Measurements from ENCODE around the gene ARFGAP3.

ARFGAP3 gene

GRCh38 chr22:42801252-42802080, 55.6 kb downstream of the ARFGAP3 start:
- DNase-seq: no peak
- Histone ChIP-seq H3K9me3 (ENCODE audit: insufficient read depth, low read length, severe bottlenecking) (no peaks in the 10 kb centered on the region), H2AFZ (ENCODE audit: low read depth, low read length) (no peak overlapping the region), H3K27ac (ENCODE audit: low read length) (no peak overlapping the region), H3K79me2 (ENCODE audit: insufficient read depth, low read length) (no peaks in the 10 kb centered on the region), H3K4me3 (ENCODE audit: low read depth in 1 of 2, low read length in 2 of 2) (no peak overlapping the region), H3K9ac (ENCODE audit: low read depth, low read length) (no peak overlapping the region), H3K4me1 (ENCODE audit: insufficient read depth, low read length) (no peaks in the 10 kb centered on the region), H3K27me3 (ENCODE audit: insufficient read depth, low read length, poor library complexity) (no peaks in the 10 kb centered on the region), H3K4me2 (ENCODE audit: insufficient read depth, low read length) (no peak overlapping the region), H3K36me3 (ENCODE audit: insufficient read depth, low read length) (peaks cover 79% of the 10 kb centered on the region), H4K20me1 (ENCODE audit: insufficient read depth, low read length) (peaks cover 13% of the 10 kb centered on the region)
- ATAC-seq (ENCODE audit: insufficient read depth, low read depth): no peak
- TF ChIP-seq CTCF (IDR thresholded peaks at IDR 0.05; ENCODE audit: borderline replicate concordance, extremely low read depth, low read length, poor library complexity, severe bottlenecking) (no peak), EZH2 (IDR thresholded peaks at IDR 0.05; ENCODE audit: borderline replicate concordance, low read depth, low read length, severe bottlenecking) (no peak)

GRCh38 chr22:42800451-42801251, 56.4 kb downstream of the ARFGAP3 start:
- Histone ChIP-seq H3K79me2 (ENCODE audit: insufficient read depth, low read length) (no peaks in the 10 kb centered on the region), H3K27ac (ENCODE audit: low read length) (no peak overlapping the region), H3K4me1 (ENCODE audit: insufficient read depth, low read length) (no peaks in the 10 kb centered on the region), H3K9ac (ENCODE audit: low read depth, low read length) (no peak overlapping the region), H3K9me3 (ENCODE audit: insufficient read depth, low read length, severe bottlenecking) (no peaks in the 10 kb centered on the region), H3K4me3 (ENCODE audit: low read depth in 1 of 2, low read length in 2 of 2) (no peak overlapping the region), H2AFZ (ENCODE audit: low read depth, low read length) (no peak overlapping the region), H3K36me3 (ENCODE audit: insufficient read depth, low read length) (peaks cover 71% of the 10 kb centered on the region), H3K4me2 (ENCODE audit: insufficient read depth, low read length) (no peak overlapping the region), H3K27me3 (ENCODE audit: insufficient read depth, low read length, poor library complexity) (no peaks in the 10 kb centered on the region), H4K20me1 (ENCODE audit: insufficient read depth, low read length) (peaks cover 13% of the 10 kb centered on the region)
- DNase-seq (no peak), ATAC-seq (ENCODE audit: insufficient read depth, low read depth) (no peak)
- TF ChIP-seq CTCF (IDR thresholded peaks at IDR 0.05; ENCODE audit: borderline replicate concordance, extremely low read depth, low read length, poor library complexity, severe bottlenecking): no peak
- TF ChIP-seq EZH2 (IDR thresholded peaks at IDR 0.05; ENCODE audit: borderline replicate concordance, low read depth, low read length, severe bottlenecking): no peak

- peaks cover 13% of the 10 kb centered on the region for H4K20me1 ChIP-seq (ENCODE audit: insufficient read depth, low read length)
- no peaks in the 10 kb centered on the region for H3K79me2 ChIP-seq (ENCODE audit: insufficient read depth, low read length)
- H3K4me2 ChIP-seq (ENCODE audit: insufficient read depth, low read length): no peak overlapping the region
- H3K9ac ChIP-seq (ENCODE audit: low read depth, low read length): no peak overlapping the region
- no peak overlapping the region for H2AFZ ChIP-seq (ENCODE audit: low read depth, low read length)
- H3K27me3 ChIP-seq (ENCODE audit: insufficient read depth, low read length, poor library complexity): no peaks in the 10 kb centered on the region
- TF ChIP-seq EZH2 (IDR thresholded peaks at IDR 0.05; ENCODE audit: borderline replicate concordance, low read depth, low read length, severe bottlenecking) (no peak), CTCF (IDR thresholded peaks at IDR 0.05; ENCODE audit: borderline replicate concordance, extremely low read depth, low read length, poor library complexity, severe bottlenecking) (no peak)
- no peak overlapping the region for H3K27ac ChIP-seq (ENCODE audit: low read length)
- H3K4me3 ChIP-seq (ENCODE audit: low read depth in 1 of 2, low read length in 2 of 2): no peak overlapping the region
- no peak for ATAC-seq (ENCODE audit: insufficient read depth, low read depth)
- peaks cover 69% of the 10 kb centered on the region for H3K36me3 ChIP-seq (ENCODE audit: insufficient read depth, low read length)
- no peaks in the 10 kb centered on the region for H3K4me1 ChIP-seq (ENCODE audit: insufficient read depth, low read length)
- DNase-seq: no peak
- no peaks in the 10 kb centered on the region for H3K9me3 ChIP-seq (ENCODE audit: insufficient read depth, low read length, severe bottlenecking)
Observed at GRCh38 chr22:42799461-42800405, 57.3 kb downstream of the ARFGAP3 start.
